H9 (cell line): ENCODE results near the gene RRH. TPM values are rescaled to one million over a fixed set of nuclear protein-coding genes. Genes with fewer than 3 reads are reported as not detected.
A peak's percentile ranks its signal among the peaks of the same experiment; 100 is the strongest.

ENCODE experiments used
- DNase-seq: peaks from one replicate; pipeline ENCODE4 v3.0.0-alpha.2; 2017
- H2AFZ ChIP-seq: one replicate; pipeline ENCODE4 v1.6.1; 2013; ENCODE audit warnings: mild to moderate bottlenecking, low read length, control low read depth, moderate library complexity
- H2AK5ac ChIP-seq: 2 replicates; pipeline ENCODE4 v1.6.1; 2013; ENCODE audit warnings: low read length, control low read depth, mixed read lengths; ENCODE audit not compliant: insufficient read length
- H2BK120ac ChIP-seq: one replicate; pipeline ENCODE4 v1.6.1; 2013; ENCODE audit warnings: low read depth, mild to moderate bottlenecking, low read length, control low read depth, inconsistent platforms; ENCODE audit not compliant: poor library complexity, severe bottlenecking
- H2BK12ac ChIP-seq: 2 replicates; pipeline ENCODE4 v1.6.1; 2013; ENCODE audit warnings: low read length, control low read depth, mixed read lengths, low read depth; ENCODE audit not compliant: insufficient read length
- H2BK15ac ChIP-seq: 2 replicates; pipeline ENCODE4 v1.6.1; 2013; ENCODE audit warnings: low read depth, low read length, control low read depth
- H2BK20ac ChIP-seq: one replicate; pipeline ENCODE4 v1.6.1; 2013; ENCODE audit warnings: low read depth, mild to moderate bottlenecking, low read length, control low read depth, inconsistent platforms; ENCODE audit not compliant: poor library complexity, severe bottlenecking
- H2BK5ac ChIP-seq: 2 replicates; pipeline ENCODE4 v1.6.1; 2013; ENCODE audit warnings: low read length, control low read depth, mixed read lengths; ENCODE audit not compliant: insufficient read length
- H3K14ac ChIP-seq: 2 replicates; pipeline ENCODE4 v1.6.1; 2013; ENCODE audit warnings: low read length, control low read depth; ENCODE audit not compliant: insufficient read depth
- H3K18ac ChIP-seq: 2 replicates; pipeline ENCODE4 v1.6.1; 2013; ENCODE audit warnings: low read depth, mild to moderate bottlenecking, mixed read lengths, low read length, control low read depth; ENCODE audit not compliant: insufficient read length
- H3K23ac ChIP-seq: 2 replicates; pipeline ENCODE4 v1.6.1; 2013; ENCODE audit warnings: low read length, control low read depth, mixed read lengths, low read depth; ENCODE audit not compliant: insufficient read length
- H3K23me2 ChIP-seq: 2 replicates; pipeline ENCODE4 v1.6.1; 2013; ENCODE audit warnings: low read depth, mild to moderate bottlenecking, mixed read lengths, low read length, control low read depth; ENCODE audit not compliant: insufficient read length, poor library complexity, severe bottlenecking
- H3K27ac ChIP-seq: 2 replicates; pipeline ENCODE4 v1.5.1; 2013; ENCODE audit warnings: low read length, control low read depth, mixed read lengths, low read depth; ENCODE audit not compliant: insufficient read length
- H3K27me3 ChIP-seq: 2 replicates; pipeline ENCODE4 v1.6.1; 2013; ENCODE audit warnings: low read length, control low read depth, inconsistent platforms; ENCODE audit not compliant: insufficient read depth
- H3K4ac ChIP-seq: 2 replicates; pipeline ENCODE4 v1.6.1; 2013; ENCODE audit warnings: low read depth, mild to moderate bottlenecking, control low read depth, inconsistent platforms, low read length, moderate library complexity
- H3K4me1 ChIP-seq: 2 replicates; pipeline ENCODE4 v1.6.1; 2013; ENCODE audit warnings: low read length, control low read depth, inconsistent platforms; ENCODE audit not compliant: insufficient read depth
- H3K4me2 ChIP-seq: 2 replicates; pipeline ENCODE4 v1.6.1; 2013; ENCODE audit warnings: low read length, control low read depth, mixed read lengths; ENCODE audit not compliant: insufficient read length, insufficient read depth
- H3K56ac ChIP-seq: 2 replicates; pipeline ENCODE4 v1.6.1; 2013; ENCODE audit warnings: low read depth, mild to moderate bottlenecking, mixed read lengths, low read length, control low read depth; ENCODE audit not compliant: insufficient read length
- H3K79me1 ChIP-seq: 2 replicates; pipeline ENCODE4 v1.6.1; 2013; ENCODE audit warnings: low read depth, mild to moderate bottlenecking, moderate library complexity, low read length, control low read depth, inconsistent platforms; ENCODE audit not compliant: insufficient read depth, poor library complexity, severe bottlenecking
- H3K79me2 ChIP-seq: 2 replicates; pipeline ENCODE4 v1.6.1; 2013; ENCODE audit warnings: low read length, control low read depth, inconsistent platforms; ENCODE audit not compliant: insufficient read depth
- H3K9ac ChIP-seq: 2 replicates; pipeline ENCODE4 v1.6.1; 2013; ENCODE audit warnings: low read length, control low read depth, mixed read lengths; ENCODE audit not compliant: insufficient read length; ENCODE audit errors: extremely low read depth
- H3K9me3 ChIP-seq: one replicate; pipeline ENCODE4 v1.6.1; 2013; ENCODE audit warnings: low read depth, low read length, inconsistent platforms; ENCODE audit not compliant: control insufficient read depth
- H3T11ph ChIP-seq: one replicate; pipeline ENCODE4 v1.6.1; 2013; ENCODE audit warnings: mild to moderate bottlenecking, low read length, control low read depth, inconsistent platforms
- H4K20me1 ChIP-seq: one replicate; pipeline ENCODE4 v1.6.1; 2013; ENCODE audit not compliant: control insufficient read depth, insufficient read length, insufficient read depth
- H4K5ac ChIP-seq: 2 replicates; pipeline ENCODE4 v1.6.1; 2013; ENCODE audit warnings: low read depth, mild to moderate bottlenecking, mixed read lengths, low read length, control low read depth; ENCODE audit not compliant: insufficient read length
- H4K8ac ChIP-seq: replicated peaks from 2 replicates; pipeline ENCODE4 v1.6.1; 2013; ENCODE audit warnings: low read length, control low read depth, mixed read lengths, low read depth; ENCODE audit not compliant: insufficient read length
- H4K91ac ChIP-seq: 2 replicates; pipeline ENCODE4 v1.6.1; 2013; ENCODE audit warnings: low read depth, mild to moderate bottlenecking, moderate library complexity, mixed read lengths, low read length, control low read depth; ENCODE audit not compliant: insufficient read length
- H3K27ac Mint-ChIP-seq, 3 experiments: 2 replicates in 2 of 3; 3 replicates in 1 of 3; pipeline ENCODE4 v1.8.0; 2020 to 2021; ENCODE audit warnings: mixed read lengths in 3 of 3, mild to moderate bottlenecking in 1 of 3, moderate library complexity in 1 of 3
- H3K27me3 Mint-ChIP-seq: 2 replicates; pipeline ENCODE4 v1.8.0; 2021; ENCODE audit warnings: low read depth, mild to moderate bottlenecking, moderate library complexity, mixed read lengths
- H3K36me3 Mint-ChIP-seq, 3 experiments: 2 replicates in 2 of 3; 3 replicates in 1 of 3; pipeline ENCODE4 v1.8.0; 2020 to 2021; ENCODE audit warnings: low read depth in 3 of 3, mixed read lengths in 3 of 3; ENCODE audit not compliant: insufficient read depth in 1 of 3
- H3K4me1 Mint-ChIP-seq, 2 experiments: 2 replicates each; pipeline ENCODE4 v1.8.0; 2020; ENCODE audit warnings: mixed read lengths in 2 of 2
- H3K4me3 Mint-ChIP-seq, 2 experiments: 2 replicates in 1 of 2; 3 replicates in 1 of 2; pipeline ENCODE4 v1.8.0; 2020 to 2021; ENCODE audit warnings: mild to moderate bottlenecking in 2 of 2, mixed read lengths in 2 of 2, moderate library complexity in 1 of 2
- H3K9me3 Mint-ChIP-seq, 2 experiments: 2 replicates in 1 of 2; 3 replicates in 1 of 2; pipeline ENCODE4 v1.8.0; 2020; ENCODE audit warnings: mild to moderate bottlenecking in 2 of 2, mixed read lengths in 2 of 2, moderate library complexity in 1 of 2
- WGBS: extraction: QIAGEN DNeasy Blood & Tissue Kit; methylation state at CpG from one replicate; pipeline ENCODE4 v1.1.7; 2013; ENCODE audit warnings: missing lambda C conversion rate, low lambda C conversion rate, mixed read lengths; ENCODE audit not compliant: insufficient read length; ENCODE audit errors: extremely low coverage; 5-methylcytosine and 5-hydroxymethylcytosine counted together
- total RNA-seq: library from RNA; stranded (reverse); gene quantifications from 2 replicates; pipeline ENCODE4 v1.2.1, GENCODE V29; 2021
- TF ChIP-seq, protein P1 (sequence below): fragments of 200-600 bp; sonication (generic); conservative IDR thresholded peaks from 3 replicates; pipeline ENCODE4 v1.8.0; 2021; ENCODE audit warnings: antibody characterized with exemption, mild to moderate bottlenecking

Gene RRH
- total RNA-seq, 1 experiment from 2014 or later = not detected

DNA sequence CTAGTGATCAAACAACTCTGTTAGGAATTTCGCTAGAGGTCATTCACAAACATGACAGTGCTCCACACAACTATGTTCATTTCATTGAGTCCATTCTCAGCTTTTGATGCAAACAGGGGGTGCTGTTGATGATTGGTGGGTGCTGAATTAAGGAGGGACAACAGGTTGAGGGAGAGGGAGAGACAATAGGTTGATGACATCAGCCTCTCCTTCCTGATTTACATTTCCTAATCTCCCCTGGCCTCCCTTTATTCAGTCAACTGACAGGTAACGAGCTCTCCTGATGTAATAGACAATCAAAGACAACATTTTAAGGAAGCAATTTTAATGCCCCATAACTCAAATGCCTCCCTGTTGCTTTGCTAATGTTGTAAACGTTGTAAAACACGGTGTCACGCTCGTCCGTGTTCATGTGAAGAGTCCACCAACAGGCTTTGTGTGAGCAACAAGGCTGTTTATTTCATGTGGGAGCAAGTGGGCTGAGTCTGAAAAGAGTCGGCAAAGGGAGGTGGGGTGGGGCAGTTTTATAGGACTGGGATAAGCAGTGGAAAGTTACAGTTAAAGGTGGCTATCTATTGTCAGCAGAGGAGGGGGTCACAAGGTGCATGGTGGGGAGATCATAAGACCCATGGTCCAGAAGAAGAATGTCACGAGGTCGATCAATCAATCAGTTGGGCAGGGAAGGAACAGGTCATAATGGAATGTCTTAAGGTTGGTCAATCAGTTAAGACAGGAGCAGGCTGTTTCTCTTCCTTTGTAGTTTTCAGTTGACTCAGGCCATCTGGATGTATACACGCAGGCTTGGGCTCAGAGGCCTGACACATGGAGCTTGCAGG lies 17.0 kb upstream of the RRH start:
- no peak overlapping the region for H2BK5ac ChIP-seq
- peaks cover 14 to 24% of the 10 kb centered on the region in 2 experiments for H3K4me1 Mint-ChIP-seq
- H3K27me3 Mint-ChIP-seq = no peaks in the 10 kb centered on the region
- H3K27ac Mint-ChIP-seq = peak overlapping the region; percentile 3 to 86 (median 37); a peak in 6 of 7 replicates
- no peak overlapping the region; the same call in 1 of the 2 replicates for H3K14ac ChIP-seq
- H2BK15ac ChIP-seq = no peak overlapping the region
- H3K23me2 ChIP-seq = peaks cover 5% of the 10 kb centered on the region
- H3K79me1 ChIP-seq = no peaks in the 10 kb centered on the region
- H3K9ac ChIP-seq = no peak overlapping the region
- H3K23ac ChIP-seq = no peak overlapping the region
- H2BK120ac ChIP-seq = no peak overlapping the region
- H3K9me3 Mint-ChIP-seq = peaks cover 0 to 2% of the 10 kb centered on the region in 2 experiments; a peak in 1 of 5 replicates
- peaks cover 0 to 2% (median 2%) of the 10 kb centered on the region in 3 experiments; a peak in 2 of 7 replicates for H3K36me3 Mint-ChIP-seq
- H3K18ac ChIP-seq = peak overlapping the region; percentile 58
- H3K56ac ChIP-seq = no peak overlapping the region
- DNase-seq = no peak
- H3K79me2 ChIP-seq = peaks cover 1% of the 10 kb centered on the region; the same call in 1 of the 2 replicates
- H4K91ac ChIP-seq = no peak overlapping the region
- no peak overlapping the region for H2BK20ac ChIP-seq
- peak overlapping the region; percentile 63 for H3T11ph ChIP-seq
- no peak overlapping the region for H2BK12ac ChIP-seq
- no peak overlapping the region for H3K27ac ChIP-seq
- no peaks in the 10 kb centered on the region for H4K20me1 ChIP-seq
- TF ChIP-seq, protein P1, sequence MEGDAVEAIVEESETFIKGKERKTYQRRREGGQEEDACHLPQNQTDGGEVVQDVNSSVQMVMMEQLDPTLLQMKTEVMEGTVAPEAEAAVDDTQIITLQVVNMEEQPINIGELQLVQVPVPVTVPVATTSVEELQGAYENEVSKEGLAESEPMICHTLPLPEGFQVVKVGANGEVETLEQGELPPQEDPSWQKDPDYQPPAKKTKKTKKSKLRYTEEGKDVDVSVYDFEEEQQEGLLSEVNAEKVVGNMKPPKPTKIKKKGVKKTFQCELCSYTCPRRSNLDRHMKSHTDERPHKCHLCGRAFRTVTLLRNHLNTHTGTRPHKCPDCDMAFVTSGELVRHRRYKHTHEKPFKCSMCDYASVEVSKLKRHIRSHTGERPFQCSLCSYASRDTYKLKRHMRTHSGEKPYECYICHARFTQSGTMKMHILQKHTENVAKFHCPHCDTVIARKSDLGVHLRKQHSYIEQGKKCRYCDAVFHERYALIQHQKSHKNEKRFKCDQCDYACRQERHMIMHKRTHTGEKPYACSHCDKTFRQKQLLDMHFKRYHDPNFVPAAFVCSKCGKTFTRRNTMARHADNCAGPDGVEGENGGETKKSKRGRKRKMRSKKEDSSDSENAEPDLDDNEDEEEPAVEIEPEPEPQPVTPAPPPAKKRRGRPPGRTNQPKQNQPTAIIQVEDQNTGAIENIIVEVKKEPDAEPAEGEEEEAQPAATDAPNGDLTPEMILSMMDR = no peak
- no peaks in the 10 kb centered on the region for H3K9me3 ChIP-seq
- no CpG with 5 or more reads among the region's 11 CpGs for WGBS
- no peak overlapping the region for H2AK5ac ChIP-seq
- peak overlapping the region; percentile 6 for H3K4me2 ChIP-seq
- H3K4me1 ChIP-seq = peaks cover 2% of the 10 kb centered on the region; the same call in 1 of the 2 replicates
- no peak overlapping the region for H4K8ac ChIP-seq
- H3K4me3 Mint-ChIP-seq = no peak overlapping the region; a peak in 2 of 5 replicates
- no peak overlapping the region for H4K5ac ChIP-seq
- H3K4ac ChIP-seq = no peak overlapping the region
- H2AFZ ChIP-seq = no peak overlapping the region
- no peaks in the 10 kb centered on the region for H3K27me3 ChIP-seq
